Right hindlimb (tissue), 1 donor: ENCODE measurements around the gene NTM.

Experiments used
- DNase-seq: peaks from one replicate; pipeline ENCODE4 v3.0.0-alpha.2; 2018

NTM gene

DNA sequence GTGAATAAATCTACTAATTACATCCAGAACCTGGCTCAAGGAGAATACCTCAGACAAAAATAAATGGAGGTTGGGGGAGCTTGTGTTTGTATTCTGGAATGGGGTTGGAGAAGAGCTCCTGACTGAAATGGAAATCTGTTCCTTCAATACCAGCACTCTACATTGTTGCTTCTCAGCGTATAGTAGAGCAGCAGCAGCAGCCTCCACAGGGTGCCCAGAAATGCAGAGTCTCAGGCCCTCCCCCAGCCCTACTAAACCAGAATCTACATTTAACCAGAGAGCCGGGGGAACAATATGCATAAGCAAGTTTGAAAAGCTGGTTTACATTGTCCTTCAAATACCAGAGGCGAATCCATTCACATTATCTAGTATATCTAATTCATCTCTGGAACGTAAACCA is 474.8 kb downstream of the NTM start:
- no peak for DNase-seq

DNA sequence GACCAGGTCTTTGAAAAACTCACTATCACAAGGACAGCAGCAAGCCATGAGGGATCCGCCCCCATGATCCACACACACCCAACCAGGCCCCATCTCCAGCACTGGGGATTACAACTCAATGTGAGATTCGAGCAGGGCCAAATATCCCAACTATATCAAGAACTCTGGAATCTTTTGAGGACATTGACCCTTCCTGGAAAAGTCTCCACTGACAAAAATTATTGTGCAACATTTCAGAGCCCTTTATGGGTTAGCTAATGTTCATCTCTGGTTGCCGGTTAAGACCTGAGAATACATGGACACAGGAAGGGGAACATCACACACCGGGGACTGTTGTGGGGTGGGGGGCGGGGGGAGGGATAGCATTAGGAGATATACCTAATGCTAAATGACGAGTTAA is 479.1 kb downstream of the NTM start:
- DNase-seq: no peak

DNA sequence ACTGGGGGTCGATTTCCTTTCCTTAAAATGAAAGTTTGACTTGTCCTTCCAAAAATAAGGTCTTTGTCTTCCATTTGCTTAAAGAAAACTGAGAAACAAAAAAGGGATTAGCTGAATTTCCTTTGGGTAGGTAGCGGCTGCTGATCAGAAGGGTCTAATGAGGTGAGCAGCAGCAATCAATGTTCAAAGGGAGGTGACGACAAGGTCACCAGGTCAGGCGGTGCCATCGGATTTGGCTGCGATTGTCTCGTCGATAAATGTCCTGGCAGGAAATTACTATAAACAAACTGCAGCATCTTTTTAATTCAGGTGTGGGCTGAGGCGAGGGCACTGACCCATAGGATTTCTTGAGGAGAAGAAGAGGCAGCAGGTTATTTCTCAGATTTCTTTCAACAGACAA is 480.1 kb downstream of the NTM start:
- DNase-seq: no peak

DNA sequence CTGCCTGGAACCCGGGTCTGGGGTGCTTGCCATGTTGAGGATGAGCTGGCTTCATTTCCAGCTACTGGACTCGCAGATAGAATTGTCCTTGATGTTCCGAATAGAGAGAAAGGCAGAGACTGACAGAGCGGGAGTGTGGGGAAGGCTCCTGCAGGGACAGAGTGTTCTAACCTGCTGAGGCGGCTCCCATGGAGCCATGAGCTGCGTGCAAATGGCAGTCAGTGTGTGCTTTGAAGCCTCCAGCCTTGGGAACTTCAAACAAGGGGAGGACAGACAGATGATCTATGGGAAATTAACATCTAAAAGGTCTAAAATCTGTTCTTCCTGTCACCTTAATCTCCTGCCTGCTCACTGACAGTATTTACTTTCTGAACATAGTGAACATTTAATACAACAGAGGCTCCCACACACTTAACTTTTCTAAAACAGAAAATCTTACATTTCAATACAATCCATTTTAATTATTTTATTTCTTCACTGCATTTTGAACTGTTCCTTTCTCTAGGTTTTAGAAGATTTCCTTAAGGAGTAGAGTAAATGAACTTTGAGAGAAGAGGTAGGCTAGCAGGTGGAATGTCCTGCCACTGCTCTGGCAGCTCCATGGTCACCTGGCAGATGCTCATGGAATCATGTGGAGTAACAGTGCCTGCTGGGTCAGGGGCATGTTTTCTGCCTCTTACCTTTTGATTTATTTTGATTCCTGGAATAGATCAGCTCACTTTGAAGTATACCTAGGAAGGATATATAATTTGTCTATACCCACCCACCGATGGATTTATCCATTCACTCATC is 481.7 kb downstream of the NTM start:
- DNase-seq: no peak

DNA sequence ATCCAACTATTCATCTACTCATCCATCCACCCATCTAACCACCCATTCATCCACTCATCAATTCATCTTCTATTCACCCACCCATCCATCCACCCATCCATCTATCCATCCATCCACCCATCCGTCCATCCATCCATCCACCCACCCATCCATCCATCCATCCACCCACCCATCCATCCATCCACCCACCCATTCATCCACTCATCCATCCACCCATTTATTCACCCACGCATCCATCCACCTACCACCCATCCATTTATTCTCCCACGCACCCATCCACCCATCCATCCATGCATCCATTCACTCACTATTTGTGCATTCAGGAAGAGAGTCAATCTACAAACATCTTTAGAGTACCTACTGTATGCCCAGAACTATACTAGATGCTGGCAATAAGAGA is 482.3 kb downstream of the NTM start:
- DNase-seq: no peak

DNA sequence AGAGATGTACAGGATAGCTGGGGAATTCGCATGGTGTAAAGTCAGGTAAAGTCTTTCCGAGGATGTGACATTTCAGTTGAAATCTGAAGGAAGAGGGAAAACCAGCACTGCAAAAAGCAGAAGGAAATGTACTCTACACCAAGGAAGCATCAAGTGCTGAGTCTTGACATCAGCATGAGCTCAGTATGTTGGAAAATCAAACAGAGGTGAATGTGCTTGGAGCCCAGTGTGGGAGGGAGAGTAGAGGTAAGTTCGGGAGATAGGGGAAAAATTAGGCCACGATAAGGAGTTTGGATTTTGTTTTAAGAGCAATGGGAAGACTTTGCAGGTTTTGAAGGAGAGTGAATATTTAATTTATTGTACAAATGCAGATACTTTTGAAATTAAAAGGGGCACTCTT is 484.0 kb downstream of the NTM start:
- DNase-seq: no peak

DNA sequence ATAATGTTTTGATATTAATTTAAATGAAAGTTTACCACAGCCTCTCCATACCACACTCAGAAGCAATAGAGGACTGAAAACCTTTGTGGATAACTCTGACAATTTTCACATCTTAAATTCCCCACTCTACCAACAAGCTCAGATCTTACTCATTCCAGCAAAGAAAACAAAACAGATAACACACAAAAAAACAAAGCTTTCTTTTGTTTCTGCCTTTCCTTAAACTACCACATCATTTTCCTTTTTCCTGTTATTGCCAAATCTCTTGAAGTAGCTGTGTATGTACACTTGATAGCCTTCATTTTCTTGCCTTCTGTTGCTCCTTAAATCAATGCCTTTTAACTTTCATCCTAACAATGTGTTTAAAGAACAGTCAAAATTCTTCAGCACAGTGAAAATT is 484.9 kb downstream of the NTM start:
- no peak for DNase-seq

DNA sequence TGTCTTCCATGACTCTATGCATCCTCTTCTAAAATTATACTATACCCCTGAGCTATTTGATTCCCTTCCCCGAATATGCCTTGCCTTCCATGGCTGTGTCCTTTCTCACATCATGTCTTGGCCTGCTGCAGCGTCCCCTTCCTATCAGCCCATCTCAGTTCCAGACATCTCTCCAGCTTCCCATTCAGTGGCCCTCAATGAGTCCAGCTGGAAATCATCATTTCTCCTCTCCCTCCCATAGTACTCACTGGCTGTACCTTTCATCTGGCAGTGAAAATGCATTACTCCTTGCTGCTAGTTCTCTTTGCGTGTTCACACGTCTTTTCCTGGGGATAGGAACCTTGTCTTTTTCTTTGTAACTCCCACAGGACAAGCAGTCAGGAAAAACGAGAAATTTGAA is 486.8 kb downstream of the NTM start:
- DNase-seq: no peak

DNA sequence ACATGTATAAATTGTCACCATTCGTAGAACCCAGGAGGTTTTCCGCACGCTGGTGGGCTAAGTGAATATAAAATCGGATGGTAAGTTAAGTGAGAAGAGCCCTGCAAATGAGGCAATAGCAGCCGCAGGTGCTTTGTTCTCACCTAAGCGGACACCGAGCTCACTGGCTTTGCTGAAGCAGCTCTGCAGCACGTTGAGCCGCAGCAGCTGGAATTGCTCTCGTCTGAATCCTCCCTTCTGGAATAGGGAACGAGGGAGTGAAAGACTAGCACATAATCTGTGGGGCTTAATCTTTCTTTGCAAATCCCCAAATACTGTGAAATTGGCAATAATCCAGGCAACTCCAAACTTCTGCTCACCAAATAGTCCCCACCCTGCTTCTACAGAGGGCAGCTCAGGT is 488.1 kb downstream of the NTM start:
- DNase-seq: no peak

DNA sequence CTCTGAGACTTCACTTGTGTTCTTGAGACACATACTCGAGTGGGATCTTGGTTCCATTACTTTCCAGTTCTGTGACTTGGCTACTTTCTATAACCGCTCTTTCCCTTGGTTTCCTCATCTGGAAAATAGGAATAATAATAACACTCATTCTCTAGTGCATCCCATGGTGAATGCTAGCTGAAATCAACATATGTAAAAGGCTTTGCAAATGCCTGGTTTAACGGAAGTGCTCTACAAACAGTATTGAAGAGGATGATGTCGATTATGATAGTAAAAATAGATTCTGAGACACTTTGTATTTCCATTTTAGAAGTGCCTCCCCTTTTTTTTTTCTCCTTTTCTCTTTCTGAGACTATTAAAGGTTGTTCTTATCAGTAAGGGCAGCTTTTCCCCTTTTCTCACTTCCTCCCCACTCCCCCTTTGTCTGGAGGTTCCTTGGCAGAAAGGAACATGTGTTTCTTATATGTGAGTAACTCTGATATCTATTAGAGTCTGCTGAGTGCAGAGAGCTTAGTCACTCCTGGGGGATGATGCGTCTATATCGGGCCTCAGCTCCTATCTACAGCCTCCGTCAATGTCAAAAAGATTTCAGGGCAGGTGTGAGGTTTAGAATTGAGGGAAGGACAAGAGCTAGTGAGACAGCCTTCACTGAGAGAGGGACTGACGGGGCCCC is 489.3 kb downstream of the NTM start:
- no peak for DNase-seq

DNA sequence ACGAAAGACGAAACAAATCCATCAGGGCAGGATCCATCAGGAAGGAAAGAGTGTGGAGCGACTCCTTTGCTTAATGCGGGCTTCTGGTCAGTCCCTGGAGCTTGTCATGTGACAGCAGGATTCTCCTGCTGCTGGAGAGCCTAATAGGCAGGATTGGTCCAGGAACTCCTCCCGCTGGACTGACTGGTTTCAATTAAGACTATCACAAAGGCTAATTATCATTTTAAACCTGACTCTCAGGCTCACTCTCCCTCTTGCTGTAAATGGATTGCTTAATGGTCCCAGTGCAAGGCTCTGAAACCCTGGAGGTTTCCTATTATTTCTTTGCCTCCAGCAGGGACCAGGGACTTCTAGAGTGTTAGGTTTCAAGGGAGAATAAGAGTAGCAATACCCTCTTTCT is 493.8 kb downstream of the NTM start:
- no peak for DNase-seq

DNA sequence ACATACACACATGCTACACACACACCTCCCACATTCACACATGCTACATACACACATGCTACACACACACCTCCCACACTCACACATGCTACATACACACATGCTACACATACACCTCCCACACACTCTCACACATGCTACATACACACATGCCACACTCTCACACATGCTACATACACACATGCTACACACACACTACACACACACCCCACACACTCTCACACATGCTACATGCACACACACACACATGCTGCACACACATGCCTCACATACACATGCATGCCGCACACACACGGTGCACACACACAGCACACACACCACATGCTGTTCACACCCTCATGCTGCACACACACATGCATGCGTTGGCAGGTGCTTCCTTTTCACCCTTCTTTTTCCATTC is 495.4 kb downstream of the NTM start:
- no peak for DNase-seq

DNA sequence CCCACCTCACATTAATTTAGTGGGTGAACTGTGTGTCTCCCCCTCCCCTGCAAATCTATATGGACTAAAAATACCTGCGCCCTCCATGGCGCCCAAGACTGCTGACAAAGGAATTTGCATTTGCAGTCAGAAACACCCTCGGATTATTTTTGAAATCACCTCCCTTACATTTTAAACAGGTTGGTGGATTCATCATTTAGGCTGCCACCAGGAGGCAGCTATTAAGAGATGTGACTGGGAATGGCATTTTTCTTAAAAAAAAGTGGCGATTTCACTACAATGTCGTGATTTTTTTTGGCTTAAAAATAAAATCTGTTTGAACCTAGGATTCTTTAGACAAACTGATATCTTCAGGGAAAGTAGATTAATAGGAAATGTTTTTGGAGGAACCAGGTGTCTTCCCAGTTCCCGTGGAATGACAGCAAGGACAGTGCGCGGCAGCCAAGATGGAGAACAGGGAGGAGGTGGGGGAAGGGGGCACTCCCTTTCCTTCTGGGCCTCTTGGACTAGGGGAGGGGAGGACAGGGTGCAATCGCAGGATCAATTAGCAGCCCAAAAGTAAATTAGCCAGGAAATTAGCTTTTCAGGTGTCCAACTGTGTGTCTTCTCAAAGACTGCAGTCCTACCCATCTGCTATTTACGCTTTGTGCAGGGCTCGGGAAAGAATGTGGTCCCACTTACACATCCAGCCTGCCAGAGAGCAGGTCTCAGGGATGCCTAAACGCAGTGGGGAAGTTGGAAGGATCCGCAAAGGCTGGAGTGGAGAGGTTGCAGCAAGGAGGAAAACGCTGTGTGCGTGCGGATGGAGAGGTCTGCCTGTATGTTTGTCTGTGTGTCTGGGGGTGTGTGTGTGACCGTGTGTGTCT is 496.4 kb downstream of the NTM start:
- DNase-seq: no peak

DNA sequence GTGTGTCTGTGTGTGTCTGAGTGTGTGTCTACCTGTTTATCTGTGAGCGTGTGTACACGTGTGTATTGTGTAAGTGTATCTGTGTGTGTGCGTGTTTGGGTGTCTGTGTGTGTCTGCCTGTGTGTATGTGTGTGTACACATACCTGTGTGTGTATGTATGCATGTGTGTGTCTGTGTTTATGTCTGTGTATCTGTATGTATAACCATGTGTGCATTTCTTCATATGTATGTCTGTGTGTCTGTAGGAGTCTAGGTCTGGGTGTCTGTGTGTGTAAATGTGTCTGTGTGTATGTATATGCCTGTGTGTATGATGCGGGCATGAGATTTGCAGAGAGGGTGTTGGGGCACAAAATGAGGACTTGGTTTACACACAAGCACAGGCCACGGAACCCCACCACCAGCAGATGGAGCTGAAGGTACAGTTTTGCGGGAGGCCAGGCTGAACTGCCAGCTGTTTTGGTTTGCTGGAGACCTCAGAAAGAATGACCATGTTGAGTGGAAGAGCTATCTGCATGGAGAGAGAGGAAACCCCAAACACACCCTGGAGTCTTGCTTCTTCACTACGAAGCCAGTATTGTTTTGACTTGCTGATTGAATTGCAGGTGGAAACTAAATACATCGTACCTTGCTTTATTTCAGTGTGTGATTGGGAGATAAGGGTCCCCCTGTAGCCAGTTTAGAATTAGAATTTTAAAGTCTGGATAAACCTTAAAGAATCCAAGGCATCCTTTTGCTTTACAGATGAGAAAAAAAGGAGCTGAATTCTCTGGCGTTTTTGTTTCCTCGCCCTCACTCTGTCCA is 497.2 kb downstream of the NTM start:
- peak; percentile 86 for DNase-seq

DNA sequence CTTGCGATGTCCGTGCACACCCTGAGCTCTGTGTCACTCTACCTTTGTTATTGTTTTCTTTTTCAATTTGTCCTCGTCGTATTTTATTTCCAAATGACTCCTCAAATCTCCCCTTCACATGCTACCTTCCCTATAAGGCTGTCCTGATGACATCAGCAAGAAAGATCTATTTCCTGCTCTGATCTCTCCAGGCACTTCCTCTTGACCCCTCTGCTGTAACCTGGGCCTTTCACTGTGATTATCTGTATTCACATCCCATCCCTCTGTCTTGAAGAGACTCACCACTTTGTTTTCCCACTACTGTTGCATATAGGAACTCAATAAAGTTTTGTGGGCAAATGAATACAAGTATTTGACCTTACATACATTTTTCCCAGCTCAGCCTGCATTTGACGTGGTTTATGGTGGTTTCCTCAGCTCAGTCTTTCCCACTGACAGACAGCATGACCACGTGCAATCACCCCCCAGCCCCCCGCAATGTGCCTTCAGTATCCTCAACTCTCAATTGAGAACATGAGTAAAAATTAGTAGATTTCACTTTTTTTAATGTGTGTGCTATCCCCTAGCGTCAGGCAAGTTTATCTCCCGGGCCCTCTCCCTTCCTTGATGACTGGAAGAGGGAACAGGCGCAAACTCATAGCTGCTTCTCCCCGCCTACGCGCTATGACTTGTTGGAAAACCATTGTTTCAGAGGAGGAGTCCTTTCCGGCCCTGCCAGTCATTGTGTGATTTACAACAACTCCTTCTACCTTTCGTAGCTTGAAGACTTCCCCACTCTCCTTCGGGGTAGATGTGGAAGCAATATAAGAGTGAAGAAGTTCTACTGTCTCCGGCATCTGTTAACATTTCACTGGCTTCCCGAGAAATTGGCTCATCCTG is 498.5 kb downstream of the NTM start:
- DNase-seq: no peak

DNA sequence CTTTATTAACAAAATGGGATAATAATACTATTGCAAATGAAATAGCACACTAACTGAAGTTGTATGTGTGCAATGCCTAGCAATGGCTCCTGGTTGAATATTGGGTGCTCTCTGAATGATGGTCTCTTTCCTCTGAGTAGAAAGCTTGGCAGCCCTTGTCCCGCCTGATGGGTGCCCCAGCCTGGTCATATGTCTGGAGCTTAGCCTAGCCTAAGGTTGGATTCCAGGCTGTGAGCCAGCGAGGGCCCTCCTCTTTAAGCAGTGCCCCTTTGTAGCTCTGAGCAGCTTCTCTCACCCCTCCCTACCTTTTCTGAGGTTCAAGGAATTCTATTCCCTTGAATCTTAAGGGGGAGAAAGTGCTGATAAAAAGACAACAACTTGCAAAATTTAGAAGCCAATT is 499.9 kb downstream of the NTM start:
- no peak for DNase-seq

DNA sequence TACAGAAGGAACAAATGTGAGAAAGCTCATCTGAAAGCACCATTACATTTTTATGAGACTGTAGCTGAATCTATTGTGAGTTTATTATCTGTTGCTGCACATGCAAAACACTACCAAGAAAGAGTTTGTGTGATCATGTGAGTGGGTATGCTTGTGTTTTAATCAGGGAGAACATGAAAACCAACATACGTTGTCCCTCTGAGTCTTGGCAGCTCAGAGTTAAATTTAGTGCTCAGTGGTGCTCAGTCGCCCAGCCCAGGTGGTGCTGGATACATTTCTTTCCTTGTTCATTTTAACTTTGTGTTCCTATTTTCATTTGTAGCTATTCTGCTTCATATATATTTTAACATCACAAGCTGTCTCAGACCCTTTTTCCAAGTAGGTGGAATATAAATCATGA is 500.6 kb downstream of the NTM start:
- no peak for DNase-seq

DNA sequence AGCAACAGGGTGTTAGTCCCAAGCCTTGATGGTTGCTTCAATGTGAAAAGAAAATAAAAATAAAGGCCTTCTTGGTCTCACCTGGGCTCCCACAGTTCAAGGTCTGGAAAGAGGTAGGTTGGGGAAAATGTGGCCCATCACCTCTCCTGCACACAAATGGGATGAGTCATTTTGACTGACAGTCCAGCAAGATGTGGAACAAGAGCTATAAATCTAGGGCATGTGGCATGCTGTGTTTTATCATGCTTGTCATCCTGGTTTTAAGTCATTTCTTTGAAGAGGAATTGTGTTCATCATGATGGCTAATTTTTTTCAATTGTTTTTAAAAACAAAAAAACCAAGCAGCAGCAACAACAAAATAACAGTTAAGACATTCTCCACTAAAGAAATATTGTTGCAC is 503.7 kb downstream of the NTM start:
- no peak for DNase-seq

DNA sequence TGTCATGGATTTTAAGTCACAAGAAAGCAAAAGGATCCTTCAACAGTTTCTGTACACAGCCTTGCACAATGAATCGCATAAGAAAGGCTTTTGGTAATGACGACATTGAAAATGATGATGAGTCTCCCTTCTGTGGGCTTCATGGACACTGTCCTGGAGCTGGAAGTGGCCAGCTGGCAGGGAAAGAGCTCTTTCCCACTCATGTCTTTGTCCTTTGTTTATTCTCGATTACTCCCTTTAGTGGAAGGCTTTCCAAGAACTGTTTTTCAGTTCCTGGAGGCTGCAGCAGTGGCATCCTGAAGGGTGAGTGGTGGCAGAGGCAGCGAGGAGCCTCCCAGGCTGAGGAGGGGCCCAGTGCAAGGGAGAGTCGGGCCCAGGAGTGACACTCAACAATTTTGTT is 505.2 kb downstream of the NTM start:
- peak; percentile 63 for DNase-seq

DNA sequence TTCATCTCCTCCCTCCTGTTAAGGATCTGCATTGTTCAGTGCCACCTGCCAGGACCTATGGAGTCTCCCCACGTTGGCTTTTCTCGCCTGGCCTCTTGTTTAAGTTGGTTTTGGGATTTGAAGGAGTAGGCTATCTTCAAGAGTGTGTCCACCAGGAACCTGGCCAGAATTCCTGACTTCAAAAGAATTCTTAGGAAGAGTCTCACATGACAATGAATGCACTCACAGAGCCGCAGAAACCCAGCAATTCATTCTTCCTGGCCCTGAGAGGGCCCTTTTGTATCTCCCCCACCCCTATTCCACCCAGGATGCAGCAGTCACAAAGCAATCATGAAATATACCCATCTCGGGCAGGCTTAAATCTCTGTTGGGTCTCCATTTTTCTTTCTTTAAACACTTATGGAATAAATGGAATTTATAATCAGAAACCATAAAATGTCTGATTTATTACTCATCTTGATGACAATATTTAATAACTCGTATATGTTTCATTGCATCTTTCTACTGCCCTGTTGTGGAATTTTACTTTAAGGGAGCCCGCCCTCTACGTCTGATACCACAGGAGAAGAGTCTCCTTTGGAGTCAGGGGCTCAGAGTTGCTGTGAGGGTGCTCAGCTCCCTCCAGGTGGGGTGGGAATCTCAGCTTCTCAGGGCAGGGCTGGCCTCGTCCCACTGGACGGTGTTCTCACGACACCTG is 507.0 kb downstream of the NTM start:
- DNase-seq: no peak

DNA sequence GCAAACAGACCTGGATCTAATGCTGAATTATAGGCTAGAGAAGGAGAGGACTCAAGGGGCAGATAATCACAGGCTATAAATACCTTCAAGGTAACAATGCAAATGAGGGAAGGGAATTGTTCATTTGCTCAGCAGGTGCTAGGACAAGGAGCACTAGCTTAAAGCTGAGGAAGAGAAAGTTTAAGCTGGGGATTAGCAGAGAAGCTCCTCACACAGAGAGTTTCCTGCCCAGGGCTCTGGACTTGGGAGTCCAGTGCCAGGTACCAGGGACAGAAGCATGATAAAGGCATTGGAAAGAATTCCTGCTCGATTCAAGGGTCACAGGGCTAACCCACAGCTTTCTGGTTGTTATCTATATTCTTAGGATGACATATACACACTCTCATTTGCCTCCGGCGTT is 509.9 kb downstream of the NTM start:
- no peak for DNase-seq
